ENCODE measurements around the gene BOLA1.

GRCh38 chr1:149927563-149928400, 28.4 kb downstream of the BOLA1 start, which contains the start of gene SF3B4:
- TF ChIP-seq EZH2 (IDR thresholded peaks at IDR 0.05) (no peak), POLR2AphosphoS5 (IDR thresholded peaks at IDR 0.05; ENCODE audit: borderline replicate concordance, low read depth, low read length) (peak; percentile 94), FOXP2 (optimal IDR thresholded peaks at IDR 0.05; ENCODE audit: control extremely low read depth, extremely low read length, insufficient read depth) (no peak)

All from SK-N-MC (cell line).